IMR-90 (cell line): ENCODE measurements around the gene MAFG. TPM values are rescaled to one million over a fixed set of nuclear protein-coding genes. Genes with fewer than 3 reads are reported as not detected.

ENCODE experiments used
- ATAC-seq: fragments of 200-7000 bp; cut with Tn5 transposase; 2 replicates; pipeline ENCODE4 v1.9.1; 2020; ENCODE audit warnings: low read depth, mild to moderate bottlenecking, moderate library complexity
- BruUV-seq: library from RNA; stranded (reverse); fragments of 400-500 nt; replicated peaks from 2 replicates; lab custom pipeline; 2021; lab: Mats Ljungman, UMichigan
- CTCF ChIA-PET: fragments of 300-600 bp; formaldehyde crosslinking; extraction: SDS; loops from one replicate; lab custom pipeline; 2021; ENCODE audit warnings: antibody characterized with exemption; lab: Yijun Ruan, JAX
- POLR2A ChIA-PET: fragments of 300-600 bp; sonication (Branson Sonifier 250); formaldehyde crosslinking; loops from one replicate; lab custom pipeline; 2022; ENCODE audit warnings: antibody characterized with exemption; ENCODE audit not compliant: unreplicated experiment; lab: Charles Lee
- DNase-seq: peaks from one replicate; pipeline ENCODE4 v3.0.0; 2013
- H2AFZ ChIP-seq: replicated peaks from 2 replicates; pipeline ENCODE3; 2013; ENCODE audit warnings: low read length, mild to moderate bottlenecking; ENCODE audit not compliant: poor library complexity
- H2AK5ac ChIP-seq: 2 replicates; pipeline ENCODE4 v1.6.1; 2013; ENCODE audit warnings: low read depth, low read length, inconsistent platforms
- H2AK9ac ChIP-seq: replicated peaks from 2 replicates; pipeline ENCODE3; 2013; ENCODE audit warnings: mild to moderate bottlenecking, low read depth, low read length, moderate library complexity; ENCODE audit not compliant: poor library complexity
- H2BK120ac ChIP-seq: 2 replicates; pipeline ENCODE4 v1.6.1; 2013; ENCODE audit warnings: low read depth, low read length, inconsistent platforms
- H2BK15ac ChIP-seq: 3 replicates; pipeline ENCODE4 v1.6.1; 2013; ENCODE audit warnings: low read depth, low read length, inconsistent platforms
- H2BK20ac ChIP-seq: 2 replicates; pipeline ENCODE4 v1.6.1; 2013; ENCODE audit warnings: low read depth, mild to moderate bottlenecking, inconsistent platforms, low read length, moderate library complexity
- H2BK5ac ChIP-seq: 2 replicates; pipeline ENCODE4 v1.6.1; 2013; ENCODE audit warnings: mild to moderate bottlenecking, low read depth, low read length, inconsistent platforms; ENCODE audit not compliant: poor library complexity, severe bottlenecking
- H3K14ac ChIP-seq: replicated peaks from 2 replicates; pipeline ENCODE4 v1.6.1; 2013; ENCODE audit warnings: low read depth, low read length, inconsistent platforms
- H3K18ac ChIP-seq: 2 replicates; pipeline ENCODE4 v1.6.1; 2013; ENCODE audit warnings: low read depth, low read length, control low read depth
- H3K23ac ChIP-seq: 2 replicates; pipeline ENCODE4 v1.6.1; 2013; ENCODE audit warnings: low read depth, low read length, inconsistent platforms
- H3K27ac ChIP-seq: 2 replicates; pipeline ENCODE4 v1.5.1; 2013; ENCODE audit warnings: mild to moderate bottlenecking, control low read depth, low read length; ENCODE audit not compliant: insufficient read depth
- H3K27me3 ChIP-seq: 2 replicates; pipeline ENCODE4 v1.6.1; 2013; ENCODE audit warnings: low read length; ENCODE audit not compliant: control insufficient read depth, insufficient read depth
- H3K36me3 ChIP-seq: 2 replicates; pipeline ENCODE4 v1.6.1; 2013; ENCODE audit warnings: low read length, mixed read lengths; ENCODE audit not compliant: control insufficient read depth, insufficient read depth
- H3K4ac ChIP-seq: 2 replicates; pipeline ENCODE4 v1.6.1; 2013; ENCODE audit warnings: low read depth, low read length, inconsistent platforms
- H3K4me1 ChIP-seq: 2 replicates; pipeline ENCODE4 v1.6.1; 2013; ENCODE audit warnings: low read length, mixed read lengths; ENCODE audit not compliant: control insufficient read depth, insufficient read depth
- H3K4me2 ChIP-seq: 2 replicates; pipeline ENCODE4 v1.6.1; 2013; ENCODE audit warnings: low read depth, mild to moderate bottlenecking, control low read depth, low read length, moderate library complexity
- H3K4me3 ChIP-seq: 2 replicates; pipeline ENCODE4 v1.5.1; 2013; ENCODE audit warnings: low read depth, mild to moderate bottlenecking, control low read depth, low read length, moderate library complexity; ENCODE audit not compliant: insufficient read depth
- H3K56ac ChIP-seq: 2 replicates; pipeline ENCODE4 v1.6.1; 2013; ENCODE audit warnings: low read length, inconsistent platforms; ENCODE audit not compliant: insufficient read depth; ENCODE audit errors: extremely low read depth
- H3K79me1 ChIP-seq, 2 experiments: 2 replicates each; pipeline ENCODE4 v1.6.1; 2013; ENCODE audit warnings: low read length in 2 of 2, inconsistent platforms in 1 of 2, low read depth in 1 of 2
- H3K9ac ChIP-seq: 2 replicates; pipeline ENCODE4 v1.6.1; 2013; ENCODE audit warnings: low read depth, low read length, control low read depth
- H3K9me1 ChIP-seq: 2 replicates; pipeline ENCODE4 v1.6.1; 2013; ENCODE audit warnings: low read length, inconsistent platforms; ENCODE audit not compliant: insufficient read depth
- H3K9me3 ChIP-seq: 2 replicates; pipeline ENCODE4 v1.6.1; 2013; ENCODE audit warnings: low read length; ENCODE audit not compliant: control insufficient read depth, insufficient read depth
- H4K20me1 ChIP-seq: 2 replicates; pipeline ENCODE4 v1.6.1; 2013; ENCODE audit warnings: low read length, inconsistent platforms; ENCODE audit not compliant: insufficient read depth
- H4K5ac ChIP-seq: 2 replicates; pipeline ENCODE4 v1.6.1; 2013; ENCODE audit warnings: mild to moderate bottlenecking, low read depth, low read length, control low read depth
- H4K8ac ChIP-seq, 2 experiments: 2 replicates each; pipeline ENCODE4 v1.6.1; 2013; ENCODE audit warnings: low read depth in 2 of 2, low read length in 2 of 2, control low read depth in 1 of 2, inconsistent platforms in 1 of 2
- H4K91ac ChIP-seq: 2 replicates; pipeline ENCODE4 v1.6.1; 2013; ENCODE audit warnings: low read depth, low read length, inconsistent platforms; ENCODE audit not compliant: insufficient read depth
- BHLHE40 ChIP-seq: fragments of 150-350 bp; IDR thresholded peaks from 2 replicates; pipeline ENCODE4 v1.6.1; 2016; ENCODE audit warnings: mild to moderate bottlenecking, low read depth, low read length
- CEBPB ChIP-seq: IDR thresholded peaks from 2 replicates; pipeline ENCODE4 v1.6.1; 2012; ENCODE audit warnings: low read depth, low read length, improper control_type of control experiment
- CHD1 ChIP-seq: IDR thresholded peaks from 2 replicates; pipeline ENCODE4 v1.6.1; 2012; ENCODE audit warnings: low read depth, low read length, improper control_type of control experiment
- CTCF ChIP-seq: conservative IDR thresholded peaks from 2 replicates; pipeline ENCODE4 v1.5.1; 2012; ENCODE audit warnings: mild to moderate bottlenecking, low read depth, low read length, improper control_type of control experiment
- ELK1 ChIP-seq: fragments of 150-350 bp; IDR thresholded peaks from 2 replicates; pipeline ENCODE4 v1.6.1; 2016; ENCODE audit warnings: low read depth, mild to moderate bottlenecking, low read length, moderate library complexity, borderline replicate concordance
- FOS ChIP-seq: fragments of 150-350 bp; IDR thresholded peaks from 2 replicates; pipeline ENCODE4 v1.6.1; 2016; ENCODE audit warnings: low read depth, low read length
- MAZ ChIP-seq: IDR thresholded peaks from 2 replicates; pipeline ENCODE4 v1.6.1; 2012; ENCODE audit warnings: low read depth, mild to moderate bottlenecking, low read length, improper control_type of control experiment, moderate library complexity, borderline replicate concordance
- MXI1 ChIP-seq: IDR thresholded peaks from 2 replicates; pipeline ENCODE4 v1.6.1; 2012; ENCODE audit warnings: low read depth, mild to moderate bottlenecking, low read length, moderate library complexity, borderline replicate concordance
- NFE2L2 ChIP-seq: fragments of 150-350 bp; IDR thresholded peaks from 2 replicates; pipeline ENCODE4 v1.6.1; 2016; ENCODE audit warnings: low read depth, mild to moderate bottlenecking, low read length
- POLR2A ChIP-seq: IDR thresholded peaks from 2 replicates; pipeline ENCODE4 v1.6.1; 2012; ENCODE audit warnings: mild to moderate bottlenecking, low read depth, low read length
- RAD21 ChIP-seq: IDR thresholded peaks from 2 replicates; pipeline ENCODE4 v1.6.1; 2012; ENCODE audit warnings: low read length, improper control_type of control experiment
- RCOR1 ChIP-seq: IDR thresholded peaks from 2 replicates; pipeline ENCODE4 v1.6.1; 2012; ENCODE audit warnings: mild to moderate bottlenecking, low read length, improper control_type of control experiment; ENCODE audit not compliant: insufficient replicate concordance
- SMC3 ChIP-seq: fragments of 150-350 bp; IDR thresholded peaks from 2 replicates; pipeline ENCODE4 v1.6.1; 2016; ENCODE audit warnings: low read depth, mild to moderate bottlenecking, antibody characterized with exemption, low read length, moderate library complexity
- WGBS, 2 experiments: methylation state at CpG; one replicate each; pipeline versions ENCODE4 v1.1.5 to v1.1.7; 2013; ENCODE audit warnings: missing lambda C conversion rate in 2 of 2; ENCODE audit not compliant: insufficient read length in 1 of 2; ENCODE audit errors: extremely low coverage in 2 of 2; 5-methylcytosine and 5-hydroxymethylcytosine counted together
- dilution Hi-C: fragments of 300-500 bp; cut with HindIII; formaldehyde crosslinking; loops from one replicate; pipeline ENCODE4 v1.14.3; 2018; ENCODE audit warnings: low sequenced_read_pairs; ENCODE audit not compliant: unreplicated experiment
- in situ Hi-C: fragments of 300-500 bp; cut with MboI; formaldehyde crosslinking; loops from 3 replicates; pipeline ENCODE4 v1.14.3; 2019; ENCODE audit warnings: low sequenced_read_pairs, inconsistent platforms, mixed read lengths
- intact Hi-C: fragments of 100-400 bp; cut with micrococcal nuclease; formaldehyde crosslinking; loops from 2 replicates; pipeline ENCODE4 v1.10.0; 2022
- polyA plus RNA-seq, 3 experiments: library from polyadenylated mRNA; depleted of rRNA; stranded (reverse); fragments of >200 nt; gene quantifications; 2 replicates each; pipeline ENCODE4 v1.2.3, GENCODE V29; 2012; ENCODE audit warnings: low replicate concordance in 1 of 3
- total RNA-seq: library from RNA; depleted of rRNA; stranded (reverse); fragments of >200 nt; gene quantifications from 2 replicates; pipeline ENCODE4 v1.2.3, GENCODE V29; 2012
- TF ChIP-seq, protein P1 (sequence below): fragments of 150-350 bp; IDR thresholded peaks from 2 replicates; pipeline ENCODE4 v1.6.1; 2017; ENCODE audit warnings: mild to moderate bottlenecking, antibody characterized with exemption, low read length, low read depth

MAFG gene
- total and polyA plus RNA-seq, 2 of the 4 experiments (the other 2 are of a cell fraction) = 6.1 to 15.4 TPM

GRCh38 chr17:81877569-81877968 lies 50.0 kb downstream of the MAFG start:
- Histone ChIP-seq H4K8ac (peak overlapping the region in 1 of 2 experiments; percentile 8; a peak in 1 of 4 replicates), H3K4me1 (peaks cover 13% of the 10 kb centered on the region), H3K79me1 (peaks cover 17 to 51% of the 10 kb centered on the region in 2 experiments), H2BK20ac (peak overlapping the region; percentile 89), H3K36me3 (peaks cover 9% of the 10 kb centered on the region), H2BK120ac (peak overlapping the region; percentile 77), H2BK5ac (peak overlapping the region; percentile 76), H2AK5ac (peak overlapping the region; percentile 92), H3K4me2 (no peak overlapping the region), H3K23ac (peak overlapping the region; percentile 63), H3K9me1 (peaks cover 21% of the 10 kb centered on the region), H3K18ac (peak overlapping the region; percentile 16), H2AK9ac (peak overlapping the region; percentile 22), H4K5ac (peak overlapping the region; percentile 15), H3K4ac (peak overlapping the region; percentile 80), H4K91ac (peak overlapping the region; percentile 80), H4K20me1 (peaks cover 5% of the 10 kb centered on the region; the same call in 1 of the 2 replicates), H3K56ac (no peak overlapping the region; the same call in 1 of the 2 replicates), H3K9ac (no peak overlapping the region), H2AFZ (peak overlapping the region; percentile 53), H3K4me3 (no peak overlapping the region), H3K14ac (peak overlapping the region; percentile 25; the same call in 1 of the 2 replicates), H3K9me3 (no peaks in the 10 kb centered on the region), H3K27ac (peak overlapping the region; percentile 92; the same call in 1 of the 2 replicates), H3K27me3 (no peaks in the 10 kb centered on the region), H2BK15ac (peak overlapping the region; percentile 84; the same call in 2 of the 3 replicates)
- DNase-seq (no peak), ATAC-seq (no peak)
- 80% methylated on average over 1 of the region's 5 CpGs; no CpG with 5 or more reads in 1 of the 2 experiments for WGBS, 2 experiments
- ChIA-PET POLR2A (no interaction called here), CTCF (no interaction called here)
- TF ChIP-seq MAZ (no peak), RAD21 (no peak), SMC3 (no peak), BHLHE40 (no peak), ELK1 (no peak), CHD1 (no peak), RCOR1 (no peak), CTCF (no peak), NFE2L2 (no peak), CEBPB (no peak), POLR2A (no peak), FOS (no peak), MXI1 (no peak)
- TF ChIP-seq, protein P1, sequence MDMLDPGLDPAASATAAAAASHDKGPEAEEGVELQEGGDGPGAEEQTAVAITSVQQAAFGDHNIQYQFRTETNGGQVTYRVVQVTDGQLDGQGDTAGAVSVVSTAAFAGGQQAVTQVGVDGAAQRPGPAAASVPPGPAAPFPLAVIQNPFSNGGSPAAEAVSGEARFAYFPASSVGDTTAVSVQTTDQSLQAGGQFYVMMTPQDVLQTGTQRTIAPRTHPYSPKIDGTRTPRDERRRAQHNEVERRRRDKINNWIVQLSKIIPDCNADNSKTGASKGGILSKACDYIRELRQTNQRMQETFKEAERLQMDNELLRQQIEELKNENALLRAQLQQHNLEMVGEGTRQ = no peak
- dilution Hi-C loops (no loop called here), intact Hi-C loops (no loop called here), in situ Hi-C loops (no loop called here)
- BruUV-seq = no TSS peak
